CD4-positive, alpha-beta T cell treated with Interleukin-2 at 100 ng/mL for 4 hours (primary cell): Measurements from ENCODE around the gene HCAR2.
"Not testable (repeated sequence)": the region's sequence is repeated elsewhere in the genome, so short reads cannot be mapped to it uniquely, and the experiment has no call there.

Source experiments
- DNase-seq: peaks from one replicate; pipeline ENCODE4 v3.0.0-alpha.2; 2020; ENCODE audit warnings: low spot score

HCAR2 gene

GRCh38 chr12:122716658-122717057, 13.5 kb upstream of the HCAR2 start, which contains the start of gene HCAR3:
Gene HCAR3, minus strand, starts transcription at chr12:122716811. Its CDS starts 74 bp downstream, at chr12:122716737.
- DNase-seq, result not testable (repeated sequence)

DNA sequence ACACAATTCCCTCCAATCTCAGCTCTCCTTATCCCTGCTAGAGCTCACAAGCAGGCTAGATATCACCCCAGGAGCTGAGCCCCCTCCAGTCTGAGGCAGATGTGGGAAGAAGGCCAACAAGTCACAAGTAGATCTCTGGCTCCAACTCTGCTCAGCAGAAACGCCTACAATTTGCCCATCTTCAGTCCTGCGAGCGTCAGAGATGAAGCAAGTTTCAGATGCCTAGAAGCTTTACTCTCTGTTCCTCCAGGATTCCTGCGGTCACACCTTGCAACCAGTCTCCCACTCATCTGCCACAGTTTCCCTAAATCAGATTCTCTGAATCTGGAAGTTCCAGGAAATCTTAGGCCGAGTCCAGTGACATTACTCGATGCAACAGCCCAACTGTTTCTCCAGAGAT, 12.1 kb upstream of the HCAR2 start:
- not testable (repeated sequence) for DNase-seq

DNA sequence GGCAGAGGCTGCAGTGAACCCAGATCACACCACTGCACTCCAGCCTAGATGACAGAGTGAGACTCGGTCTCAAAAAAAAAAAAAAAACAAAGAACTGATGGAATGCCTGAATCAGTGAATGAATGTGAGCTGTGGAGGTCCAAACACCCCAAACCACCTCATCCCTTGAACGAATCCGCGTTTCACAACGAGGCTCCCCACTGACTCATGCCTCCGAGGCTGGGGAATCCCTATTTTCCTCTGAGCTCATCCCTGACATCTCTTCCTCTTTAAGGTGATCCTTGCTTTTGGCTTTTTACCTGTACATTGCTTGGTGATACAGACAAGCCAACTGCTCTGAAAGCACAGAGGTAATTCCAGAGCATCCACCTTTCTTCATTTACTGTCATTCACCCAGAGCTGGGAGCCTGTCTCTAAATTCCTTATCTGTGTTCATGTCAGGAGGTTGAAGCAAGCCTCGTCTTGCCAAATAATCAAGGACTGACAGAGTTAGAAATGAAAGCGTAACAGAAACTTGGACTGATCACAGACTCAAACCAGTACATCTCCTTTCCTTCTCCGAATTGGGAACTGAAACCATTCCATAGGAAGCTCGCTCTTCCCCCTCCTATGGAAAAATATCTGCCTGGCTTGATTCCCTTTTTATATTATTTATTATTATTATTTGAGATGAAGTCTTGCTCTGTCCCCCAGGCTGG, 10.5 kb upstream of the HCAR2 start:
- DNase-seq, result not testable (repeated sequence)

DNA sequence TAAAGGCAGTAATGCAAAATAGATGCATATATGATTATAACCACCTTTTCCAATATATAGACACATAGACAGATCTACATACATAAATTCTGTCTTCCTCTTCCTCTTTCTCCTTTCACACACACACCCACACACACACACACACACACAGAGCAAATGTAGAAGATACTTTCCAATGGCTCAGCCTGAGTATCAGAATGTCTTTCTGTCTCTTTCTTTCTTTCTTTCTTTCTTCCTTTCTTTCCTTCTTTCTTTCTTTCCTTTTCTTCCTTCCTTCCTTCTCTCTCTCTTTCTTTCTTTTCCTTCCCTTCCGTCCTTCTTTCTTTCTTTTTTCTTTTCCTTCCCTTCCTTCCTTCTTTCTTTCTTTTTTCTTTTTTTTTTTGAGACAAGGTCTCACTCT, 8.1 kb upstream of the HCAR2 start:
- not testable (repeated sequence) for DNase-seq

DNA sequence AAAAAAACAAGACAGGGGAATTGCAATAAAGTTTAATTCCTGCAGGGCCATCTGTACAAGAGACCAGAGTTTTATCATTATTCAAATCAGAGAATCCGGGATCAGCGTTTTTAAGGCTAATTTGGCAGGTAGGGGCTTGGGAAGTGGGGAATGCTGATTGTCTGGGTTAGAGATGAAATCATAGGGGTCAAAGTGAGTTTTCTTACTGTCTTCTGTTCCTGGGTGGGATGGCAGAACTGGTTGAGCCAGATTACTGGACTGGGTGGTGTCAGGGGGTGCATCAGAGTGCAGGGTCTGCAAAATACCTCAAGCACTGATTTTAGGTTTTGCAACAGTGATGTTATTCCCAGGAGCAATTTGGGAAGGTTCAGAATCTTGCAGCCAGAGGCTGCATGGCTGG, 7.2 kb upstream of the HCAR2 start:
- not testable (repeated sequence) for DNase-seq

DNA sequence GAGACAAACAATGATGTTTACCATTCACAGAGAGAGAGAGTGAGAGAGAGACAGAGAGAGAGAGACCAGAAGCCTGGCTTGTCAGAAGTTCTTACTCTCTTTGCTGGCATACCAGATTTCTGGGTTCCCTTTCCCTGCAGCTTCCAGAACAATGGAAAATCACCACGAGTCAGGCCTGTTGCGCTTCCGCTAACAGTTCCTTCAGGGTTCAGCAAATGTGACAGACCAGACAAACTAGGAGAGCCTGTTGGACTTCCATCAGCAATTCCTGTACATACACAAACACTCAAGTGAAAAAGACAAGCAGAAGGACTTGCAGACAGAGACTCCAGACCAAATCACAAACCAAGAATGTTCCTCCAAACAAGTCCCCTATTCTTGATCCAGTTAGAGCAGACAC, 6.1 kb upstream of the HCAR2 start:
- not testable (repeated sequence) for DNase-seq

GRCh38 chr12:122703841-122704240, 684 bp upstream of the HCAR2 start:
- DNase-seq, result not testable (repeated sequence)

DNA sequence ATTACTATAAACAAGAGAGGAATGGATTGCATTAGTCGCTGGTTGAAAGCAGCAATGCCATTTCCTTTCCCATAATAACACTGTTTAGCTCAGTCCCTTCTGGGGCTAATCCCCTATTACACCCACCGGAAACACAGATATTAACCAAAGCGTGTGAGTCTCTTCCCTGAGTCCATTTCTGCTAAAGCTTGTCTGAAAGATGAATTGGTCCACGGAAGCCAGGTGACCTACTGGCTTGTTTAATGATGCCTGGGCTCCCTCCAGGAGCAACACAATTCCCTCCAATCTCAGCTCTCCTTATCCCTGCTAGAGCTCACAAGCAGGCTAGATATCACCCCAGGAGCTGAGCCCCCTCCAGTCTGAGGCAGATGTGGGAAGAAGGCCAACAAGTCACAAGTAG, 1.7 kb downstream of the HCAR2 start:
- not testable (repeated sequence) for DNase-seq

- not testable (repeated sequence) for DNase-seq
These were observed 3.0 kb downstream of the HCAR2 start for GRCh38 chr12:122700038-122700710.

DNA sequence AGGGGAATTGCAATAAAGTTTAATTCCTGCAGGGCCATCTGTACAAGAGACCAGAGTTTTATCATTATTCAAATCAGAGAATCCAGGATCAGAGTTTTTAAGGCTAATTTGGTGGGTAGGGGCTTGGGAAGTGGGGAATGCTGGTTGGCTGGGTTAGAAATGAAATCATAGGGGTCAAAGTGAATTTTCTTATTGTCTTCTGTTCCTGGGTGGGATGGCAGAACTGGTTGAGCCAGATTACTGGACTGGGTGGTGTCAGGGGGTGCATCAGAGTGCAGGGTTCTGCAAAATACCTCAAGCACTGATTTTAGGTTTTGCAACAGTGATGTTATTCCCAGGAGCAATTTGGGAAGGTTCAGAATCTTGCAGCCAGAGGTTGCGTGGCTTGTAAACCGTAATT, 6.2 kb downstream of the HCAR2 start:
- not testable (repeated sequence) for DNase-seq

GRCh38 chr12:122691566-122691965, 11.6 kb downstream of the HCAR2 start:
- no peak for DNase-seq

DNA sequence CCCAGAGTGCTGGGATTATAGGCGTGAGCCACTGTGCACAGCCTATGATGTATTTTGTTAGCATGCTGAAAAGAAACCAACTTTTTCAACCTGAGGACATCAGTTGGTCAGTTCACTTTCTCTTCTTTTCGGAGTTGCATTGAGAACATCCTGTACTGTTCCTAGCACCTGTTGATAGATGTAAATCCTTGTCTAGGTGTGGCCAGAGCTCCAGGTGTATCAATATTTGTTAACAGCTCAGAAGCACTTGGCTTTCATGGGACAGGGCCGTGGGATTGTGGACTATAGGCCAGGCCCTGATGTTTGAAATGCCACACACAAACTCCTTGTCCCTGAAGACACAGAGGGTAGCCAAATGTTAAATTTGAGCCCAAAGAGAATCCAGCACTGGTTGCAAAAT, 14.9 kb downstream of the HCAR2 start:
- no peak for DNase-seq

GRCh38 chr12:122687086-122687485, 16.1 kb downstream of the HCAR2 start:
- DNase-seq, result no peak

DNA sequence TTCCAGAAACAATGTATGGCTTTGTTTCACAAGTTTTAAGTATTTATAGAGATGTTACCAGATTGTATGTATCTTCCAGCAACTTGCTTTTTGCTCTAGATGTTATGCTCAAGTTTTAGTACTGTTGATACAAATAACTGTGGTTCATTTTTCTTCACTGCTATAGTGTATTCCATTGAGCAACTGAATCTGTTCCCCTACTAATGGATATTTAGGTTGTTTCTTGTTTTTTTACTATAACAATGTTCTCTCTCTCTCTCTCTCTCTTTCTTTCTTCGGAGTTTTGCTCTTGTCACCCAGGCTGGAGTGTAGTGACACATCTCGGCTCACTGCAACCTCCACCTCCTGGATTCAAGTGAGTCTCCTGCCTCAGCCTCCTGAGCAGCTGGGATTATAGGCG, 16.6 kb downstream of the HCAR2 start:
- no peak for DNase-seq

GRCh38 chr12:122684297-122684813, 18.8 kb downstream of the HCAR2 start:
- no peak for DNase-seq

DNA sequence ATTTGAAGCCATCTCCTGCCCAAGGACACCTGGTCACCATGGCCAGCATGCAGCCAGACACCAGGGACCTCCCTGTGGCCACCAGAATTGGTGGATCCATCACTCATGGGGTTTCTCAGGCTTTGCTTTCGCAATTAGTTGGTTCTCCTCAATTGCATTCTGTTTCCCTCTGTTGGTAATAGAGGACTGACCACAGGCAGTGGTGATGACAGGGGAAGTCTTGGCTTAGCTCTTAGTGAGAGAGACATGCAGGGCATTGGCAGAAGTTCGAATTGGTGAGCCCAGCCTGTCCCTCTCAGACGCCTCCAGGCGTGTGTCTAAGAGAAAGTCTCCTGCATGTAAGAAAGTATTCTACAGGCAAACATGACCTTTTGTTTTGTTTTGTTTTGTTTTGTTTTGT, 21.3 kb downstream of the HCAR2 start:
- DNase-seq, result no peak

- not testable (repeated sequence) for DNase-seq
These were observed 22.2 kb downstream of the HCAR2 start for GRCh38 chr12:122680989-122681388.

DNA sequence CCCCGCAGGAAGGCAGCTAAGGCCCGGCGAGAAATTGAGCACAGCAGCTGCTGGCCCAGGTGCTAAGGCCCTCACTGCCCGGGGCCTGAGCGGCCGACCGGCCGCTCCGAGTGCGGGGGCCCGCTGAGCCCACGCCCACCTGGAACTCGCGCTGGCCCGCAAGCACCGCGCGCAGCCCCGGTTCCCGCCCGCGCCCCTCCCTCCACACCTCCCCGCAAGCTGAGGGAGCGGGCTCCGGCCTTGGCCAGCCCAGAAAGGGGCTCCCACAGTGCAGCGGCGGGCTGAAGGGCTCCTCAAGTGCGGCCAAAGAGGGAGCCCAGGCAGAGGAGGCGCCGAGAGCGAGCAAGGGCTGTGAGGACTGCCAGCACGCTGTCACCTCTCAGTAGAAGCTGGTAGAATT, 26.4 kb downstream of the HCAR2 start:
- not testable (repeated sequence) for DNase-seq

DNA sequence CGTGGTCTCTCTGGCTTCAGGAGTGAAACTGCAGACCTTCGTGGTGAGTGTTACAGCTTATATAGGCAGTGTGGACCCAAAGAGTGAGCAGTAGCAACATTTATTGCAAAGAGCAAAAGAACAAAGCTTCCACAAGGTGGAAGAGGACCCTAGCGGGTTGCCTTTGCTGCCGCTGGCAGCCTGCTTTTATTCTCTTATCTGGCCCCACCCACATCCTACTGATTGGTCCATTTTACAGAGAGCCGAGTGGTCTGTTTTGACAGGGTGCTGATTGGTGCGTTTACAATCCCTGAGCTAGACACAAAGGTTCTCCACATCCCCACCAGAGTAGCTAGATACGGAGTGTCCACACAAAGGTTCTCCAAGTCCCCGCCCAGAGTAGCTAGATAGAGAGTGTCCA, 27.1 kb downstream of the HCAR2 start:
- not testable (repeated sequence) for DNase-seq

DNA sequence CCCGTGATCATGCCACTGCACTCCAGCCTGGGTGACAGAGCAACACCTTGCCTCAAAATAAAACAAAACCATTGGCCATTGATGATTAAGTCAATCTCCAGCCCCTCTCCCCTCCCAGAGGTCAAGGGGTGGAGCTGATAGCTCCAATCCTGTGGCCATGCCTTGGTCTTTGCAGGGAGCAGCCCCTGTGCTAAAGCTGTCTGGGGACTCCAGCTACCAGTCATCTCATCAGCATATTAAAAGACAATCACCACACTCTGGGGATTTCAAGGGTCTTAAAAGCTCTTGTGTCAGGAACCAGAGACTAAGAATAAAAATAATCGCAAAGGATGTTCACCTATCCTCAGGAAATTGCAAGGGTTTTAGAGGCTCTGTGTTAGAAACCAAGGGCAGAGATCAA, 30.6 kb downstream of the HCAR2 start:
- no peak for DNase-seq

- DNase-seq, result no peak
These were observed 33.6 kb downstream of the HCAR2 start for GRCh38 chr12:122669397-122670070.

DNA sequence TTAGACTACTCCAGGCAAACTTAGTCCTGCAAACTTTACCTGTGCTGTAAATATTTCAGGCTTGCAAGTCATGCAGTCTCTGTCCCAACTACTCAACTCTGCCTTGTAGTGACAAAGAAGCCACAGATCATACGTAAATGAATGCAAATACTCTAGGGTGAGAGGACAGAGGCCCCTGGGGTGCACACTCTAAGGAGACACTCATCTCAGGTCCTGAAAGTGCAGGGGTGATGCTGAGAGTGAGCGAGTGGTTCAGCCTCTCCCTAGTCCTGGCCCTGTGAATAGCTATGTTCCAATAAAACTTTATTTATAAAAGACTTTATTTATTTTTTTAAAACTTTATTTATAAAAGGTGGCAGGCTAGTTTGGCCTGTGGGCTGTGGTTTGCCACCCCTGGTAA, 34.9 kb downstream of the HCAR2 start:
- DNase-seq, result no peak

DNA sequence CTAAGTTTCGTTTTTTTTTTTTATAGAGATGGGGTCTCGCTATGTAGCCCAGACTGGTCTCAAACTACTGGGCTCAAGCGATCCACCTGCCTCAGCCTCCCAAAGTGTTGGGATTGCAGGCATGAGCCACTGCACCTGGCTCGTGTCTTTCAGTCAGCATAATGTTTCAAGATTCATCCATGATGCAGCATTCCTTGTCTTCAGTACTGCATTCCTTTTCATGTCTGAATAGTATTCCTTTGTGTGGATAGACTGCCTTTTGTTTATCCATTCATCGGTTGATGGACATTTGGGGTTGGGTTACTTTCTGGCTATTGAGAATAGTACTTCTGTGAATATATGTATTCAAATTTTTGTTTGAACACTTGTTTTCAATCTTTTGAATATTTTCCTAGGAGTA, 37.4 kb downstream of the HCAR2 start:
- no peak for DNase-seq
